H1 (cell line): ENCODE data around the gene ETF1.

Source experiments
- CBX5 ChIP-seq: fragments of 300-800, 300-1000 bp; sonication (generic); IDR thresholded peaks from 2 replicates; pipeline ENCODE4 v1.7.1; 2016; ENCODE audit warnings: antibody characterized with exemption, low read length, low read depth
- CHD2 ChIP-seq: IDR thresholded peaks from 2 replicates; pipeline ENCODE4 v1.6.1; 2012; ENCODE audit warnings: low read length, improper control_type of control experiment
- CTCF ChIP-seq, 3 experiments: IDR thresholded peaks; 1 replicate in 2 of 3; 2 replicates in 1 of 3; pipeline versions ENCODE4 v1.5.1 to v1.6.1; 2011; ENCODE audit warnings: low read length in 3 of 3, mild to moderate bottlenecking in 3 of 3, inconsistent platforms in 2 of 3, low read depth in 1 of 3, moderate library complexity in 1 of 3; ENCODE audit not compliant: insufficient read depth in 1 of 3; ENCODE audit errors: control extremely low read depth in 1 of 3
- EP300 ChIP-seq, 2 experiments: IDR thresholded peaks; 1 replicate in 1 of 2; 2 replicates in 1 of 2; pipeline ENCODE4 v1.6.1; 2011 to 2012; ENCODE audit warnings: low read depth in 2 of 2, low read length in 2 of 2, mild to moderate bottlenecking in 2 of 2, borderline replicate concordance in 1 of 2, inconsistent platforms in 1 of 2, moderate library complexity in 1 of 2

- TF ChIP-seq EP300 (IDR thresholded peaks at IDR 0.05; ENCODE audit: borderline replicate concordance in 1 of 2, low read depth in 2 of 2, low read length in 2 of 2) = no peak
- no peak for TF ChIP-seq CTCF (IDR thresholded peaks at IDR 0.05; ENCODE audit: control extremely low read depth in 1 of 3, insufficient read depth in 1 of 3, low read depth in 1 of 3, low read length in 3 of 3)
- no peak for TF ChIP-seq CBX5
- TF ChIP-seq CHD2 = no peak
These were observed 51.1 kb downstream of the ETF1 start for GRCh38 chr5:138491669-138492559.
